ENCODE measurements around the gene STMN3.

Gene STMN3

GRCh38 chr20:63687419-63688178 lies 34.4 kb upstream of the STMN3 start:
- no peak for DNase-seq (ENCODE audit: low read depth in 1 of 2, low spot score in 1 of 2)
- H3K27ac ChIP-seq (replicated peaks) = no peak overlapping the region
- H3K4me3 ChIP-seq (replicated peaks; ENCODE audit: insufficient read depth, low read length) = no peak overlapping the region
- no peaks in the 10 kb centered on the region for H3K27me3 ChIP-seq (ENCODE audit: insufficient read depth, poor library complexity, severe bottlenecking)
- TF ChIP-seq POLR2AphosphoS5 (IDR thresholded peaks at IDR 0.05; ENCODE audit: low read depth) = no peak

- peak in 1 of 2 experiments; percentile 63 for DNase-seq (ENCODE audit: low read depth in 1 of 2, low spot score in 1 of 2)
- Histone ChIP-seq H3K27me3 (ENCODE audit: insufficient read depth, poor library complexity, severe bottlenecking) (no peaks in the 10 kb centered on the region), H3K4me3 (replicated peaks; ENCODE audit: insufficient read depth, low read length) (no peak overlapping the region), H3K27ac (replicated peaks) (0 out of 2 replicates have a peak overlapping the region, but pooled peaks have one; percentile 18)
- 0 out of 2 replicates have a peak, but pooled peaks have one; percentile 1 for TF ChIP-seq SPI1 (IDR thresholded peaks at IDR 0.05; ENCODE audit: borderline replicate concordance, low read depth)
- TF ChIP-seq CTCF (IDR thresholded peaks at IDR 0.05; ENCODE audit: insufficient read depth, low read length) = no peak
- TF ChIP-seq POLR2AphosphoS5 (IDR thresholded peaks at IDR 0.05; ENCODE audit: low read depth) = no peak; the same call in 1 of the 2 replicates
- no peak for TF ChIP-seq GABPA (IDR thresholded peaks at IDR 0.05; ENCODE audit: low read depth)
- peak; percentile 18 for TF ChIP-seq REST (IDR thresholded peaks at IDR 0.05; ENCODE audit: insufficient replicate concordance, low read depth)
Observed at GRCh38 chr20:63686492-63687321, 33.5 kb upstream of the STMN3 start.

GRCh38 chr20:63686094-63686491 lies 32.9 kb upstream of the STMN3 start:
- no peak overlapping the region for H3K27ac ChIP-seq (replicated peaks)

More at GRCh38 chr20:63686094-63686491, 32.9 kb upstream of the STMN3 start:
- TF ChIP-seq SPI1 (IDR thresholded peaks at IDR 0.05; ENCODE audit: borderline replicate concordance, low read depth) (no peak), GABPA (IDR thresholded peaks at IDR 0.05; ENCODE audit: low read depth) (no peak), REST (IDR thresholded peaks at IDR 0.05; ENCODE audit: insufficient replicate concordance, low read depth) (no peak), POLR2AphosphoS5 (IDR thresholded peaks at IDR 0.05; ENCODE audit: low read depth) (no peak), CTCF (IDR thresholded peaks at IDR 0.05; ENCODE audit: insufficient read depth, low read length) (no peak)
- no peak for DNase-seq (ENCODE audit: low read depth in 1 of 2, low spot score in 1 of 2)
- Histone ChIP-seq H3K27me3 (ENCODE audit: insufficient read depth, poor library complexity, severe bottlenecking) (no peaks in the 10 kb centered on the region), H3K4me3 (replicated peaks; ENCODE audit: insufficient read depth, low read length) (no peak overlapping the region)
